Measurements from ENCODE around the gene FAM78B.

FAM78B gene

GRCh38 chr1:166166698-166167571 lies at the start of gene FAM78B:
FAM78B (minus strand) TSS chr1:166167001; CDS start chr1:166166248, 753 bp downstream.
- peak; percentile 33 to 55 for DNase-seq (ENCODE audit: low read depth in 2 of 2)

- DNase-seq (ENCODE audit: low read depth in 2 of 2): no peak
Measured at GRCh38 chr1:166202546-166202945, 35.7 kb upstream of the FAM78B start.

- DNase-seq (ENCODE audit: low read depth in 2 of 2): no peak
Measured at GRCh38 chr1:166200743-166201142, 33.9 kb upstream of the FAM78B start.

- no peak for DNase-seq (ENCODE audit: low read depth in 2 of 2)
Measured at GRCh38 chr1:166197597-166197996, 30.8 kb upstream of the FAM78B start.

- DNase-seq (ENCODE audit: low read depth in 2 of 2): no peak
Measured at GRCh38 chr1:166197141-166197540, 30.3 kb upstream of the FAM78B start.

GRCh38 chr1:166193057-166193698 lies 26.4 kb upstream of the FAM78B start:
- DNase-seq (ENCODE audit: low read depth in 2 of 2): no peak

GRCh38 chr1:166190400-166190799 lies 23.6 kb upstream of the FAM78B start:
- DNase-seq (ENCODE audit: low read depth in 2 of 2): no peak

GRCh38 chr1:166189126-166189525 lies 22.3 kb upstream of the FAM78B start:
- DNase-seq (ENCODE audit: low read depth in 2 of 2): no peak

- no peak for DNase-seq (ENCODE audit: low read depth in 2 of 2)
Measured at GRCh38 chr1:166185526-166185925, 18.7 kb upstream of the FAM78B start.

- no peak for DNase-seq (ENCODE audit: low read depth in 2 of 2)
Measured at GRCh38 chr1:166184897-166185296, 18.1 kb upstream of the FAM78B start.

- DNase-seq (ENCODE audit: low read depth in 2 of 2): no peak
Measured at GRCh38 chr1:166184012-166184411, 17.2 kb upstream of the FAM78B start.

GRCh38 chr1:166182281-166182680 lies 15.5 kb upstream of the FAM78B start:
- DNase-seq (ENCODE audit: low read depth in 2 of 2): no peak

GRCh38 chr1:166176416-166176815 lies 9.6 kb upstream of the FAM78B start:
- no peak for DNase-seq (ENCODE audit: low read depth in 2 of 2)

GRCh38 chr1:166175032-166175431 lies 8.2 kb upstream of the FAM78B start:
- DNase-seq (ENCODE audit: low read depth in 2 of 2): no peak

GRCh38 chr1:166174108-166174507 lies 7.3 kb upstream of the FAM78B start:
- DNase-seq (ENCODE audit: low read depth in 2 of 2): no peak

- no peak for DNase-seq (ENCODE audit: low read depth in 2 of 2)
Measured at GRCh38 chr1:166172106-166172505, 5.3 kb upstream of the FAM78B start.

GRCh38 chr1:166170726-166171125 lies 3.9 kb upstream of the FAM78B start:
- DNase-seq (ENCODE audit: low read depth in 2 of 2): no peak

GRCh38 chr1:166170075-166170474 lies 3.3 kb upstream of the FAM78B start:
- no peak for DNase-seq (ENCODE audit: low read depth in 2 of 2)

- no peak for DNase-seq (ENCODE audit: low read depth in 2 of 2)
Measured at GRCh38 chr1:166169182-166169581, 2.4 kb upstream of the FAM78B start.

GRCh38 chr1:166167572-166167925 lies 748 bp upstream of the FAM78B start:
- DNase-seq (ENCODE audit: low read depth in 2 of 2): no peak

- no peak for DNase-seq (ENCODE audit: low read depth in 2 of 2)
Measured at GRCh38 chr1:166166329-166166697, 488 bp downstream of the FAM78B start.

- no peak for DNase-seq (ENCODE audit: low read depth in 2 of 2)
Measured at GRCh38 chr1:166165661-166166328, 1.0 kb downstream of the FAM78B start.

All from stimulated activated CD4-positive, alpha-beta T cell treated with anti-CD3 and anti-CD28 coated beads, Interleukin-15, amount 100 ng/mL, for 48 hours (primary cell).